GM12878 (cell line): ENCODE data around the gene ALKBH2. TPM values are rescaled to one million over a fixed set of nuclear protein-coding genes. Genes with fewer than 3 reads are reported as not detected.
A peak's percentile ranks its signal among the peaks of the same experiment; 100 is the strongest.

Source experiments
- ATF7 ChIP-seq: fragments of 450-650 bp; IDR thresholded peaks from 2 replicates; pipeline ENCODE4 v1.6.1; 2016; ENCODE audit warnings: low read depth, mild to moderate bottlenecking
- BACH1 ChIP-seq: fragments of 450-650 bp; IDR thresholded peaks from 2 replicates; pipeline ENCODE4 v1.6.1; 2017; ENCODE audit warnings: mild to moderate bottlenecking, borderline replicate concordance
- BHLHE40 ChIP-seq, 2 experiments: fragments of 450-650 bp in 1 of 2; IDR thresholded peaks; 2 replicates each; pipeline ENCODE4 v1.6.1; 2011 to 2017; ENCODE audit warnings: low read depth in 2 of 2, borderline replicate concordance in 1 of 2, improper control_type of control experiment in 1 of 2, low read length in 1 of 2, mild to moderate bottlenecking in 1 of 2
- CBFB ChIP-seq: IDR thresholded peaks from 2 replicates; pipeline ENCODE4 v1.6.1; 2016; ENCODE audit warnings: antibody characterized with exemption, low read depth
- HDGF ChIP-seq: fragments of 450-650 bp; IDR thresholded peaks from 2 replicates; pipeline ENCODE4 v1.6.1; 2016; ENCODE audit warnings: antibody characterized with exemption
- IKZF1 ChIP-seq: fragments of 450-650 bp; conservative IDR thresholded peaks from 2 replicates; pipeline ENCODE4 v1.6.1; 2017; ENCODE audit warnings: antibody characterized with exemption, mild to moderate bottlenecking
- IKZF2 ChIP-seq, 2 experiments: fragments of 450-650 bp; IDR thresholded peaks; 2 replicates each; pipeline ENCODE4 v1.6.1; 2017; ENCODE audit warnings: mild to moderate bottlenecking in 2 of 2, moderate library complexity in 2 of 2
- JUND ChIP-seq: IDR thresholded peaks from 2 replicates; pipeline ENCODE4 v1.6.1; 2012; ENCODE audit warnings: low read depth, mild to moderate bottlenecking, low read length, improper control_type of control experiment, moderate library complexity
- MYB ChIP-seq: fragments of 150-350 bp; IDR thresholded peaks from 2 replicates; pipeline ENCODE4 v1.6.1; 2014; ENCODE audit warnings: mild to moderate bottlenecking, low read depth, low read length, borderline replicate concordance
- NBN ChIP-seq: fragments of 450-650 bp; IDR thresholded peaks from 2 replicates; pipeline ENCODE4 v1.6.1; 2016
- RAD51 ChIP-seq: fragments of 450-650 bp; IDR thresholded peaks from 2 replicates; pipeline ENCODE4 v1.6.1; 2016; ENCODE audit warnings: moderate library complexity, mild to moderate bottlenecking, inconsistent platforms
- SIN3A ChIP-seq: IDR thresholded peaks from 2 replicates; pipeline ENCODE4 v1.6.1; 2012; ENCODE audit warnings: low read depth, low read length, improper control_type of control experiment
- SMAD1 ChIP-seq: fragments of 450-650 bp; IDR thresholded peaks from 2 replicates; pipeline ENCODE4 v1.6.1; 2018; ENCODE audit warnings: mild to moderate bottlenecking, low read depth; ENCODE audit not compliant: partially characterized antibody
- SPI1 ChIP-seq: IDR thresholded peaks from 2 replicates; pipeline ENCODE4 v1.6.1; 2011; ENCODE audit warnings: low read depth, mild to moderate bottlenecking, low read length, moderate library complexity, borderline replicate concordance; ENCODE audit not compliant: insufficient read depth
- SRF ChIP-seq, 2 experiments: IDR thresholded peaks; 2 replicates each; pipeline ENCODE4 v1.6.1; 2011; ENCODE audit warnings: low read depth in 2 of 2, low read length in 2 of 2, mild to moderate bottlenecking in 1 of 2, moderate library complexity in 1 of 2
- TBL1XR1 ChIP-seq: IDR thresholded peaks from 2 replicates; pipeline ENCODE4 v1.6.1; 2012; ENCODE audit warnings: low read depth, low read length, improper control_type of control experiment
- ZNF207 ChIP-seq: fragments of 450-650 bp; IDR thresholded peaks from 2 replicates; pipeline ENCODE4 v1.6.1; 2014; ENCODE audit warnings: antibody characterized with exemption, mild to moderate bottlenecking, borderline replicate concordance
- ZNF217 ChIP-seq: fragments of 450-650 bp; IDR thresholded peaks from 2 replicates; pipeline ENCODE4 v1.6.1; 2017; ENCODE audit warnings: antibody characterized with exemption, mild to moderate bottlenecking
- ZSCAN29 ChIP-seq: fragments of 450-650 bp; IDR thresholded peaks from 2 replicates; pipeline ENCODE4 v1.6.1; 2017; ENCODE audit warnings: mild to moderate bottlenecking, moderate library complexity
- polyA plus RNA-seq, 11 experiments: library from polyadenylated mRNA; depleted of rRNA in 4 of 11; unstranded in 6 of 11; stranded (reverse) in 5 of 11; fragments of >200 nt; fragmentation: Nextera tagmentation in 4 of 11; fragmentation: Illumina TruSeq in 1 of 11; extraction: Ambion mirVana in 4 of 11; extraction: Trizol in 1 of 11; gene quantifications; 1 replicate in 1 of 11; 2 replicates in 10 of 11; pipeline versions ENCODE4 v1.2.1 to v1.2.3, GENCODE V29; 2011 to 2016; ENCODE audit warnings: inconsistent platforms in 2 of 11, missing spikeins in 2 of 11, low read depth in 1 of 11
- total RNA-seq, 4 experiments: library from RNA; depleted of rRNA in 3 of 4; stranded (reverse); fragments of >200 nt in 3 of 4; fragmentation: Illumina TruSeq in 1 of 4; extraction: Trizol in 1 of 4; gene quantifications; 2 replicates each; pipeline versions ENCODE4 v1.2.1 to v1.2.3, GENCODE V29; 2013 to 2021
- TF ChIP-seq, protein P1 (sequence below): IDR thresholded peaks from 2 replicates; pipeline ENCODE4 v1.6.1; 2011; ENCODE audit warnings: borderline replicate concordance, low read depth, mild to moderate bottlenecking, moderate library complexity, mixed read lengths, low read length; ENCODE audit not compliant: insufficient read depth; ENCODE audit errors: extremely low read length
- TF ChIP-seq, protein P2 (sequence below): fragments of 450-650 bp; IDR thresholded peaks from 2 replicates; pipeline ENCODE4 v1.6.1; 2014; ENCODE audit warnings: mild to moderate bottlenecking
- TF ChIP-seq, protein P3 (sequence below): fragments of 450-650 bp; IDR thresholded peaks from 2 replicates; pipeline ENCODE4 v1.6.1; 2017; ENCODE audit warnings: mild to moderate bottlenecking
- TF ChIP-seq, protein P4 (sequence below): IDR thresholded peaks from 2 replicates; pipeline ENCODE4 v1.6.1; 2011; ENCODE audit warnings: borderline replicate concordance, low read depth, mild to moderate bottlenecking, moderate library complexity, low read length; ENCODE audit not compliant: insufficient read depth, poor library complexity, severe bottlenecking
- TF ChIP-seq, protein P5 (sequence below): fragments of 450-650 bp; formaldehyde crosslinking; IDR thresholded peaks from 2 replicates; pipeline ENCODE4 v1.4.0; 2022; ENCODE audit warnings: mild to moderate bottlenecking, moderate library complexity

Gene ALKBH2
- total and polyA plus RNA-seq, 10 of the 15 experiments (the other 5 are each of a cell fraction or from before 2014, with no cell fraction given) = 5.6 to 40.3 (median 31.2) TPM

DNA sequence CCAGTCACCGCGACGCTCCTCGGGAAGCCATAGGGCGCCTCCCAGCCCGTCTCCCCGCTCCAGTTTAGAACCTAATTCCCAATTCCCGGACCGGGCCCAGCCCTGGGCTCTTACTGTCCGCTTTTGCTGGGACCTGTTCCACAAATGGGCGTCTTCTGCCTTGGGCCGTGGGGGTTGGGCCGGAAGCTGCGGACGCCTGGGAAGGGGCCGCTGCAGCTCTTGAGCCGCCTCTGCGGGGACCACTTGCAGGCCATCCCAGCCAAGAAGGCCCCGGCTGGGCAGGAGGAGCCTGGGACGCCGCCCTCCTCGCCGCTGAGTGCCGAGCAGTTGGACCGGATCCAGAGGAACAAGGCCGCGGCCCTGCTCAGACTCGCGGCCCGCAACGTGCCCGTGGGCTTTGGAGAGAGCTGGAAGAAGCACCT, 4.9 kb upstream of the ALKBH2 start (continued):
- TF ChIP-seq BHLHE40 (IDR thresholded peaks at IDR 0.05; ENCODE audit: borderline replicate concordance in 1 of 2, low read depth in 2 of 2, low read length in 1 of 2) (peak in 1 of 2 experiments; percentile 15; a peak in 1 of 4 replicates), CBFB (no peak), IKZF1 (peak; percentile 43), JUND (no peak), RAD51 (no peak), SRF (IDR thresholded peaks at IDR 0.05; ENCODE audit: low read depth in 2 of 2, low read length in 2 of 2) (0 out of 4 replicates have a peak, but pooled peaks of 1 of the 2 experiments have one; percentile 3), NBN (0 out of 2 replicates have a peak, but pooled peaks have one; percentile 39), BACH1 (peak; percentile 20; the same call in 1 of the 2 replicates), IKZF2 (IDR thresholded peaks at IDR 0.05) (peak in 1 of 2 experiments; percentile 22; a peak in 1 of 4 replicates), SIN3A (no peak), ZNF217 (no peak), ZSCAN29 (no peak), TBL1XR1 (no peak), ZNF207 (no peak), HDGF (no peak), SPI1 (no peak), MYB (no peak), ATF7 (no peak), SMAD1 (no peak)
- TF ChIP-seq, protein P1, sequence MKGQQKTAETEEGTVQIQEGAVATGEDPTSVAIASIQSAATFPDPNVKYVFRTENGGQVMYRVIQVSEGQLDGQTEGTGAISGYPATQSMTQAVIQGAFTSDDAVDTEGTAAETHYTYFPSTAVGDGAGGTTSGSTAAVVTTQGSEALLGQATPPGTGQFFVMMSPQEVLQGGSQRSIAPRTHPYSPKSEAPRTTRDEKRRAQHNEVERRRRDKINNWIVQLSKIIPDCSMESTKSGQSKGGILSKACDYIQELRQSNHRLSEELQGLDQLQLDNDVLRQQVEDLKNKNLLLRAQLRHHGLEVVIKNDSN = no peak
- TF ChIP-seq, protein P2, sequence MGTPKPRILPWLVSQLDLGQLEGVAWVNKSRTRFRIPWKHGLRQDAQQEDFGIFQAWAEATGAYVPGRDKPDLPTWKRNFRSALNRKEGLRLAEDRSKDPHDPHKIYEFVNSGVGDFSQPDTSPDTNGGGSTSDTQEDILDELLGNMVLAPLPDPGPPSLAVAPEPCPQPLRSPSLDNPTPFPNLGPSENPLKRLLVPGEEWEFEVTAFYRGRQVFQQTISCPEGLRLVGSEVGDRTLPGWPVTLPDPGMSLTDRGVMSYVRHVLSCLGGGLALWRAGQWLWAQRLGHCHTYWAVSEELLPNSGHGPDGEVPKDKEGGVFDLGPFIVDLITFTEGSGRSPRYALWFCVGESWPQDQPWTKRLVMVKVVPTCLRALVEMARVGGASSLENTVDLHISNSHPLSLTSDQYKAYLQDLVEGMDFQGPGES = no peak
- TF ChIP-seq, protein P3, sequence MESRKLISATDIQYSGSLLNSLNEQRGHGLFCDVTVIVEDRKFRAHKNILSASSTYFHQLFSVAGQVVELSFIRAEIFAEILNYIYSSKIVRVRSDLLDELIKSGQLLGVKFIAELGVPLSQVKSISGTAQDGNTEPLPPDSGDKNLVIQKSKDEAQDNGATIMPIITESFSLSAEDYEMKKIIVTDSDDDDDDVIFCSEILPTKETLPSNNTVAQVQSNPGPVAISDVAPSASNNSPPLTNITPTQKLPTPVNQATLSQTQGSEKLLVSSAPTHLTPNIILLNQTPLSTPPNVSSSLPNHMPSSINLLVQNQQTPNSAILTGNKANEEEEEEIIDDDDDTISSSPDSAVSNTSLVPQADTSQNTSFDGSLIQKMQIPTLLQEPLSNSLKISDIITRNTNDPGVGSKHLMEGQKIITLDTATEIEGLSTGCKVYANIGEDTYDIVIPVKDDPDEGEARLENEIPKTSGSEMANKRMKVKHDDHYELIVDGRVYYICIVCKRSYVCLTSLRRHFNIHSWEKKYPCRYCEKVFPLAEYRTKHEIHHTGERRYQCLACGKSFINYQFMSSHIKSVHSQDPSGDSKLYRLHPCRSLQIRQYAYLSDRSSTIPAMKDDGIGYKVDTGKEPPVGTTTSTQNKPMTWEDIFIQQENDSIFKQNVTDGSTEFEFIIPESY = no peak
- TF ChIP-seq, protein P4, sequence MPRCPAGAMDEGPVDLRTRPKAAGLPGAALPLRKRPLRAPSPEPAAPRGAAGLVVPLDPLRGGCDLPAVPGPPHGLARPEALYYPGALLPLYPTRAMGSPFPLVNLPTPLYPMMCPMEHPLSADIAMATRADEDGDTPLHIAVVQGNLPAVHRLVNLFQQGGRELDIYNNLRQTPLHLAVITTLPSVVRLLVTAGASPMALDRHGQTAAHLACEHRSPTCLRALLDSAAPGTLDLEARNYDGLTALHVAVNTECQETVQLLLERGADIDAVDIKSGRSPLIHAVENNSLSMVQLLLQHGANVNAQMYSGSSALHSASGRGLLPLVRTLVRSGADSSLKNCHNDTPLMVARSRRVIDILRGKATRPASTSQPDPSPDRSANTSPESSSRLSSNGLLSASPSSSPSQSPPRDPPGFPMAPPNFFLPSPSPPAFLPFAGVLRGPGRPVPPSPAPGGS = peak; percentile 5
- TF ChIP-seq, protein P5, sequence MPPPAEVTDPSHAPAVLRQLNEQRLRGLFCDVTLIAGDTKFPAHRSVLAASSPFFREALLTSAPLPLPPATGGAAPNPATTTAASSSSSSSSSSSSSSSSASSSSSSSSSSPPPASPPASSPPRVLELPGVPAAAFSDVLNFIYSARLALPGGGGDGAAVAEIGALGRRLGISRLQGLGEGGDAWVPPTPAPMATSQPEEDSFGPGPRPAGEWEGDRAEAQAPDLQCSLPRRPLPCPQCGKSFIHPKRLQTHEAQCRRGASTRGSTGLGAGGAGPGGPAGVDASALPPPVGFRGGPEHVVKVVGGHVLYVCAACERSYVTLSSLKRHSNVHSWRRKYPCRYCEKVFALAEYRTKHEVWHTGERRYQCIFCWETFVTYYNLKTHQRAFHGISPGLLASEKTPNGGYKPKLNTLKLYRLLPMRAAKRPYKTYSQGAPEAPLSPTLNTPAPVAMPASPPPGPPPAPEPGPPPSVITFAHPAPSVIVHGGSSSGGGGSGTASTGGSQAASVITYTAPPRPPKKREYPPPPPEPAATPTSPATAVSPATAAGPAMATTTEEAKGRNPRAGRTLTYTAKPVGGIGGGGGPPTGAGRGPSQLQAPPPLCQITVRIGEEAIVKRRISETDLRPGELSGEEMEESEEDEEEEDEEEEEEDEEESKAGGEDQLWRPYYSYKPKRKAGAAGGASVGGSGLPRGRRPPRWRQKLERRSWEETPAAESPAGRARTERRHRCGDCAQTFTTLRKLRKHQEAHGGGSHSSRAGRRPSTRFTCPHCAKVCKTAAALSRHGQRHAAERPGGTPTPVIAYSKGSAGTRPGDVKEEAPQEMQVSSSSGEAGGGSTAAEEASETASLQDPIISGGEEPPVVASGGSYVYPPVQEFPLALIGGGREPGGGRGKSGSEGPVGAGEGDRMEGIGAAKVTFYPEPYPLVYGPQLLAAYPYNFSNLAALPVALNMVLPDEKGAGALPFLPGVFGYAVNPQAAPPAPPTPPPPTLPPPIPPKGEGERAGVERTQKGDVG (CRISPR knock-in tag) = no peak
